ENCODE data around the gene ZNF587B.
"Not testable (repeated sequence)": the region's sequence is repeated elsewhere in the genome, so short reads cannot be mapped to it uniquely, and the experiment has no call there.

The ZNF587B gene

DNA sequence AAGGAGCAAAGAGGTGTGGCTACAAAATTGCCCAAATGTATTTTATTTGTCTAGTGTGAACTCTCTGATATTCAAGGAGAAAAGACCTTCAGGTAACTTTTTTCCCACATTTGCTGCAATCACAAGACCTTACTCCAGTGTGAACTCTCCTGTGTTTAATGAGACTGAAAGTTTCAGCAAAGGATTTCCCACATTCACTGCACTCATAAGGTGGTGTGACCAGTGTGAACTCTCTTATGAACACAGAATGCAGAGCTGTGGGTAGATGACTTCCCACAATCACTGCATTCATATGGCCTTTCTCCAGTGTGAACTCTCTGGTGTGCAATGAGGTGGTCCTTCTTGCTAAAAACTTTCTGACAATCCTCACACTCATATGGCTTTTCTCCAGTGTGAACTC, 42.4 kb downstream of the ZNF587B start:
- DNase-seq: no peak

- DNase-seq: not testable (repeated sequence)
Observed at GRCh38 chr19:57873883-57874799, 44.0 kb downstream of the ZNF587B start.

DNA sequence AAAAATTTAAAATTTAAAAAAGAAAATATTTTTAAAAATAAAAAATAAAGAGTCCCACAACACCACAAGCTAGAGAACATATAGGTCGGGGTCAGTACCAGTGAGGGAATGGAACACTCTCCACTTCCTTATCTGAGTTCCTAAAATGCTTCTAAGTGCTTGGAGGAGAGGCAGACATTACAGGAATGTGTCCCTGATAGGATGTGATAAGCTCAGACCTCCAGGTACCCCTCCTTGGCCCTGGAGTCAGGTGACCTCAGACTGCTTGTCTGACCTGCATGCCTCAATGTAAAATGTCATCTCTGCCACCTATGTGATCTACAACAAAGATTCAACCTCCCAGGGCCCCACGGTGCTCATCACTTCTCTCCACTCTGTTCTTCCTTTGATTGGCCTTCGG, 55.9 kb downstream of the ZNF587B start:
- no peak for DNase-seq

DNA sequence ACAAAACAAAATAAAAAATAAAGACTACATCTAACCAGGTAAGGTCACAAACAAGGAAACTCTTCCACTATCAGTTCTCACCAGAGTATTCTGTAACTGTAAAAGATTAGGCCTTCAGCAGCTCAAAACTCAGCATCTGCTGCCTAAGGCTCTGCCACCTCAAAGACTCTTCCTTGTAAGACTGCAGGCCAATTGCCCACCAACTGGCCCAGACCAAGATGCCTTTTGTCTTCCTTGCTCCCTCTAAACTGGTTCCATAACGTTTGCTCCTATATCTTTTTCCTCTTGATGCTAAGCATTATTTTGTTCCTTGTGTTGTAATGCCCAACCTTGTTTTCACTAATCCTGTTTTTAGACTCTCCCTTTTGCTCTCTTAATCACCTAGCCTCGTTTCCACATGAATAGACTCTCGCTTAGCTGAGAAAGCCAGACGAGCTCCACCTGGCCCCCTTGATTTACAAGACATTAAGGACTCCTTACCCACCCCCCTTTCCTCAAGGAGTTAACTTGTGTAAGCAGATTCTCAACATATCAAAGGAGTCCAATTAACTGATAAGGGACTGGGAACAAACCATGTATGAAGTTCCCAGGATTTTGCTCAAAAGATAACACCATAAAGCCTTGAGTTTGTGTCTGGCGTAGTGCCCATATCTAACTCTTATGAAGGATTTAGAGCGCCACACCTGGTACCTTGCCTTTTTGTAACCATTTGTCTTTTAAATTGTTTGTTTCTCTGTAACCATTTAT, 57.3 kb downstream of the ZNF587B start:
- no peak for DNase-seq

- DNase-seq: no peak
Observed at GRCh38 chr19:57888107-57888559, 58.0 kb downstream of the ZNF587B start.

DNA sequence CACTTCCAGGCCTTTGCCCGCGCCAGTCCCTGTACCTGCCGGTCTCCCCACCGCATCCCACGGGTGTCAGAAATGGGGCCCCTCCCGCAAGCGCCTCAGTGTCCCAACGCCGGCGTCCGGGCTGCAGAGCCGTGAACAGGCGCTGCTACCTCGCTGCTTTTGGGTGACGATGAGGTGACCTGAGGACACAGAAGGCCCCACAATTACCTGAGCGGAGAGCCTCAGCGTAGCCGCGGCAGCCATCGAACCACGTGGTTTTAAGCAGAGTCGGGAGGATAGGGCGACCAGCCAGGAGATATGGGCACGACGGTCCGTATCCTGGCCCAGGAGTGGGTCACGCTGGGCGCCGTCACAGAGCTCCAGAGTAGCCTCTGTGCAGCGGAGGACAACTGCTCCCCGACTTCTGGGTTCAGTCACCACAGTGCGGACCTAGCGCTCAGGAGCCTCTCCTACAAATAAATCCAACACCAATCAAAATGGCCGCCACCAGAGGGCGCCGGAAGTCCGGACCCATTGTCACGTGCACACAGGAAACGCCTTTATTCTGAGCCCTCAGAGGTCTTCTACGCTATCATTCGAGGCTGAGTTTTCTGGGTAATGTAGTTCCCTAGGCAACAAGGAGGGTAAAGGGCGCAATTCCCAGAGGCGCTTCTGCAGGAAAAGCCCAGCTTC, 58.6 kb downstream of the ZNF587B start, which contains the start of gene ZNF814:
TSS of gene ZNF814 (minus strand) at position 478 of the 672 bp plus-strand sequence. CDS start at position 243, 235 bp downstream.
- DNase-seq: peak; percentile 88

GRCh38 chr19:57890706-57891105, 60.6 kb downstream of the ZNF587B start:
- DNase-seq: not testable (repeated sequence)
